DND-41 (cell line): Measurements from ENCODE around the gene SHH.

ENCODE experiments used
- EZH2 ChIP-seq: IDR thresholded peaks from 3 replicates; pipeline ENCODE4 v1.6.1; 2012; ENCODE audit warnings: borderline replicate concordance, low read depth, mild to moderate bottlenecking, moderate library complexity, low read length, inconsistent platforms; ENCODE audit not compliant: severe bottlenecking
- TF ChIP-seq, protein P1 (sequence below): IDR thresholded peaks from 2 replicates; pipeline ENCODE4 v1.5.1; 2012; ENCODE audit warnings: borderline replicate concordance, low read length, moderate library complexity, mild to moderate bottlenecking; ENCODE audit not compliant: poor library complexity, severe bottlenecking; ENCODE audit errors: extremely low read depth

GRCh38 chr7:155789001-155789725 lies 23.1 kb downstream of the SHH start:
- TF ChIP-seq, protein P1, sequence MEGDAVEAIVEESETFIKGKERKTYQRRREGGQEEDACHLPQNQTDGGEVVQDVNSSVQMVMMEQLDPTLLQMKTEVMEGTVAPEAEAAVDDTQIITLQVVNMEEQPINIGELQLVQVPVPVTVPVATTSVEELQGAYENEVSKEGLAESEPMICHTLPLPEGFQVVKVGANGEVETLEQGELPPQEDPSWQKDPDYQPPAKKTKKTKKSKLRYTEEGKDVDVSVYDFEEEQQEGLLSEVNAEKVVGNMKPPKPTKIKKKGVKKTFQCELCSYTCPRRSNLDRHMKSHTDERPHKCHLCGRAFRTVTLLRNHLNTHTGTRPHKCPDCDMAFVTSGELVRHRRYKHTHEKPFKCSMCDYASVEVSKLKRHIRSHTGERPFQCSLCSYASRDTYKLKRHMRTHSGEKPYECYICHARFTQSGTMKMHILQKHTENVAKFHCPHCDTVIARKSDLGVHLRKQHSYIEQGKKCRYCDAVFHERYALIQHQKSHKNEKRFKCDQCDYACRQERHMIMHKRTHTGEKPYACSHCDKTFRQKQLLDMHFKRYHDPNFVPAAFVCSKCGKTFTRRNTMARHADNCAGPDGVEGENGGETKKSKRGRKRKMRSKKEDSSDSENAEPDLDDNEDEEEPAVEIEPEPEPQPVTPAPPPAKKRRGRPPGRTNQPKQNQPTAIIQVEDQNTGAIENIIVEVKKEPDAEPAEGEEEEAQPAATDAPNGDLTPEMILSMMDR: no peak
- no peak for TF ChIP-seq EZH2
